ENCODE measurements around the gene FBXO10.
"Not testable (repeated sequence)": the region's sequence is repeated elsewhere in the genome, so short reads cannot be mapped to it uniquely, and the experiment has no call there.

The FBXO10 gene

GRCh38 chr9:37528652-37529471, 47.3 kb downstream of the FBXO10 start:
- WGBS: 95% methylated on average over 18 of the region's 18 CpGs
- Histone ChIP-seq H3K36me3 (ENCODE audit: insufficient read depth, low read length) (peaks cover 61% of the 10 kb centered on the region), H3K4me3 (ENCODE audit: low read length) (no peak overlapping the region), H3K9me3 (ENCODE audit: insufficient read depth, low read depth, low read length) (no peaks in the 10 kb centered on the region), H3K27me3 (ENCODE audit: insufficient read depth, low read length) (no peaks in the 10 kb centered on the region), H3K9ac (ENCODE audit: low read depth, low read length) (no peak overlapping the region), H3K27ac (ENCODE audit: low read depth, low read length) (no peak overlapping the region), H3K4me1 (ENCODE audit: insufficient read depth, low read length) (no peaks in the 10 kb centered on the region)

DNA sequence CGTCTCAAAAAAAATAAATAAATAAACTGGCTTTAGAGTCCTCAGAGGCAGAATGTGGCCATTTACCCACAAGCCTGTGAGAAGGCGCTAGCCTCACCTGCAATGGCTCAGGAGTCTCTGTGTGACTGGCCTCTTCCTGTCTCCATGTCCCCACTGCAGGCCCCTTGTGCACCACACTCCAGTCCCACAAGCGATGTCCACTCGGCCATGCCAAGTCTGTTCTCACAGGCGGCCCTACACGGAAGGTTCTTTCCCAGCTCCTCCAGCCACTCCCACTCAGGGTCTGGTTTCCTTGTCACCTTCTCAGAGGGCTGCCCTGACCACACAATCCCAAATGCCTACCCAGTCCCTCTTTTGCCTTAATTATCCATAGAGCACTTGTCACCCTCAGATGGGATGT, 52.3 kb downstream of the FBXO10 start:
- peaks cover 70% of the 10 kb centered on the region for H3K36me3 ChIP-seq (ENCODE audit: insufficient read depth, low read length)
- no peak overlapping the region for H3K4me3 ChIP-seq (ENCODE audit: low read length)
- no peak overlapping the region for H3K9ac ChIP-seq (ENCODE audit: low read depth, low read length)
- no peak overlapping the region for H3K27ac ChIP-seq (ENCODE audit: low read depth, low read length)
- no peaks in the 10 kb centered on the region for H3K4me1 ChIP-seq (ENCODE audit: insufficient read depth, low read length)
- WGBS: 93% methylated on average over 6 of the region's 6 CpGs
- H3K27me3 ChIP-seq (ENCODE audit: insufficient read depth, low read length): no peaks in the 10 kb centered on the region
- no peaks in the 10 kb centered on the region for H3K9me3 ChIP-seq (ENCODE audit: insufficient read depth, low read depth, low read length)

GRCh38 chr9:37522971-37523370, 53.2 kb downstream of the FBXO10 start:
- no peaks in the 10 kb centered on the region for H3K9me3 ChIP-seq (ENCODE audit: insufficient read depth, low read depth, low read length)
- WGBS: 93% methylated on average over 2 of the region's 2 CpGs
- H3K4me1 ChIP-seq (ENCODE audit: insufficient read depth, low read length): no peaks in the 10 kb centered on the region
- H3K27ac ChIP-seq (ENCODE audit: low read depth, low read length): no peak overlapping the region
- peaks cover 68% of the 10 kb centered on the region for H3K36me3 ChIP-seq (ENCODE audit: insufficient read depth, low read length)
- H3K9ac ChIP-seq (ENCODE audit: low read depth, low read length): no peak overlapping the region
- no peak overlapping the region for H3K4me3 ChIP-seq (ENCODE audit: low read length)
- H3K27me3 ChIP-seq (ENCODE audit: insufficient read depth, low read length): no peaks in the 10 kb centered on the region

DNA sequence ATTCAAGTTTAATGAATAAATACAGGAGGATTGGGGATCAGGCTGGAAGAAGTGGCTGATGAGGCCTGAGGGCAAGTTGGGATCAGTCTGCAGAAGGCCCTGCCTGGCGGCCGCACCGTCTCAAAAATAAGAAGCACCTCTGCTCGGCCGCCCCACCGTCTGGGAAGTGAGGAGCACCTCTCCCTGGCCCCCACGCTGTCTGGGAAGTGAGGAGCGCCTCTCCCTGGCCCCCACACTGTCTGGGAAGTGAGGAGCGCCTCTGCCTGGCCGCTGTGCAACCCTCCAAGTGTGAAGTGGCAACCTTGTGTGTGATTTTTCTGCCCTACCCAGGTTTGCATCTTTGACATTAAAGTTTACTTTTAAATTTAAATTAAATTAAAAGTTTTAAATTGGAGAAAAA, 55.1 kb downstream of the FBXO10 start:
- Histone ChIP-seq H3K9ac (ENCODE audit: low read depth, low read length) (no peak overlapping the region), H3K36me3 (ENCODE audit: insufficient read depth, low read length) (peaks cover 59% of the 10 kb centered on the region), H3K27ac (ENCODE audit: low read depth, low read length) (no peak overlapping the region), H3K27me3 (ENCODE audit: insufficient read depth, low read length) (no peaks in the 10 kb centered on the region), H3K4me3 (ENCODE audit: low read length) (no peak overlapping the region), H3K4me1 (ENCODE audit: insufficient read depth, low read length) (no peaks in the 10 kb centered on the region), H3K9me3 (ENCODE audit: insufficient read depth, low read depth, low read length) (no peaks in the 10 kb centered on the region)
- 94% methylated on average over 10 of the region's 10 CpGs for WGBS

- Histone ChIP-seq H3K9ac (ENCODE audit: low read depth, low read length) (no peak overlapping the region), H3K9me3 (ENCODE audit: insufficient read depth, low read depth, low read length) (no peaks in the 10 kb centered on the region), H3K27ac (ENCODE audit: low read depth, low read length) (no peak overlapping the region), H3K27me3 (ENCODE audit: insufficient read depth, low read length) (no peaks in the 10 kb centered on the region), H3K36me3 (ENCODE audit: insufficient read depth, low read length) (peaks cover 54% of the 10 kb centered on the region), H3K4me1 (ENCODE audit: insufficient read depth, low read length) (no peaks in the 10 kb centered on the region), H3K4me3 (ENCODE audit: low read length) (no peak overlapping the region)
- WGBS: 92% methylated on average over 3 of the region's 3 CpGs
Measured at GRCh38 chr9:37520641-37521040, 55.5 kb downstream of the FBXO10 start.

- Histone ChIP-seq H3K4me1 (ENCODE audit: insufficient read depth, low read length) (no peaks in the 10 kb centered on the region), H3K36me3 (ENCODE audit: insufficient read depth, low read length) (peaks cover 38% of the 10 kb centered on the region), H3K27me3 (ENCODE audit: insufficient read depth, low read length) (no peaks in the 10 kb centered on the region), H3K27ac (ENCODE audit: low read depth, low read length) (no peak overlapping the region), H3K9me3 (ENCODE audit: insufficient read depth, low read depth, low read length) (no peaks in the 10 kb centered on the region), H3K9ac (ENCODE audit: low read depth, low read length) (no peak overlapping the region), H3K4me3 (ENCODE audit: low read length) (no peak overlapping the region)
- WGBS: 95% methylated on average over 13 of the region's 13 CpGs
Measured at GRCh38 chr9:37517923-37518322, 58.3 kb downstream of the FBXO10 start.

- 92% methylated on average over 14 of the region's 14 CpGs for WGBS
- H3K9ac ChIP-seq (ENCODE audit: low read depth, low read length): no peak overlapping the region
Measured at GRCh38 chr9:37515620-37516258, 60.4 kb downstream of the FBXO10 start.

GRCh38 chr9:37514999-37515398, 61.2 kb downstream of the FBXO10 start:
- WGBS: 94% methylated on average over 7 of the region's 7 CpGs
- Histone ChIP-seq H3K4me1 (ENCODE audit: insufficient read depth, low read length) (no peaks in the 10 kb centered on the region), H3K9ac (ENCODE audit: low read depth, low read length) (no peak overlapping the region), H3K36me3 (ENCODE audit: insufficient read depth, low read length) (peaks cover 18% of the 10 kb centered on the region), H3K9me3 (ENCODE audit: insufficient read depth, low read depth, low read length) (no peaks in the 10 kb centered on the region), H3K4me3 (ENCODE audit: low read length) (no peak overlapping the region), H3K27ac (ENCODE audit: low read depth, low read length) (no peak overlapping the region), H3K27me3 (ENCODE audit: insufficient read depth, low read length) (no peaks in the 10 kb centered on the region)

More at GRCh38 chr9:37515620-37516258, 60.4 kb downstream of the FBXO10 start:
- Histone ChIP-seq H3K9me3 (ENCODE audit: insufficient read depth, low read depth, low read length) (no peaks in the 10 kb centered on the region), H3K36me3 (ENCODE audit: insufficient read depth, low read length) (peaks cover 22% of the 10 kb centered on the region), H3K27ac (ENCODE audit: low read depth, low read length) (no peak overlapping the region), H3K4me1 (ENCODE audit: insufficient read depth, low read length) (no peaks in the 10 kb centered on the region), H3K4me3 (ENCODE audit: low read length) (no peak overlapping the region), H3K27me3 (ENCODE audit: insufficient read depth, low read length) (no peaks in the 10 kb centered on the region)

DNA sequence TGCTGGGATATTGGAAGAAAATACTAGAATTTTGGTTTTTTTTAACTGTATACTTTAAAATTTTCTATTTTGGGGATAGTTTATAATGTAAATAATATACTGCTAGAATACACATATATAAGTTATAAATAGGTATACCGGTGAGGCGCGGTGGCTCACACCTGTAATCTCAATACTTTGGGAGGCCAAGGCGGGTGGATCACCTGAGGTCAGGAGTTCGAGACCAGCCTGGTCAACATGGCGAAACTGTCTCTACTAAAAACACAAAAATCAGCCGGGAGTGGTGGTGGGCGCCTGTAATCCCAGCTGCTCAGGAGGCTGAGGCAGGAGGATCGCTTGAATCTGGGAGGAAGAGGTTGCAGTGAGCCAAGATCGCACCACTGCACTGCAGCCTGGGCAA, 61.8 kb downstream of the FBXO10 start:
- H3K4me3 ChIP-seq (ENCODE audit: low read length); H3K9me3 ChIP-seq (ENCODE audit: insufficient read depth, low read depth, low read length); H3K4me1 ChIP-seq (ENCODE audit: insufficient read depth, low read length); H3K9ac ChIP-seq (ENCODE audit: low read depth, low read length); H3K27me3 ChIP-seq (ENCODE audit: insufficient read depth, low read length); H3K27ac ChIP-seq (ENCODE audit: low read depth, low read length): not testable (repeated sequence)
- peaks cover 14% of the 10 kb centered on the region for H3K36me3 ChIP-seq (ENCODE audit: insufficient read depth, low read length)
- 94% methylated on average over 10 of the region's 10 CpGs for whole genome bisulfite sequencing

DNA sequence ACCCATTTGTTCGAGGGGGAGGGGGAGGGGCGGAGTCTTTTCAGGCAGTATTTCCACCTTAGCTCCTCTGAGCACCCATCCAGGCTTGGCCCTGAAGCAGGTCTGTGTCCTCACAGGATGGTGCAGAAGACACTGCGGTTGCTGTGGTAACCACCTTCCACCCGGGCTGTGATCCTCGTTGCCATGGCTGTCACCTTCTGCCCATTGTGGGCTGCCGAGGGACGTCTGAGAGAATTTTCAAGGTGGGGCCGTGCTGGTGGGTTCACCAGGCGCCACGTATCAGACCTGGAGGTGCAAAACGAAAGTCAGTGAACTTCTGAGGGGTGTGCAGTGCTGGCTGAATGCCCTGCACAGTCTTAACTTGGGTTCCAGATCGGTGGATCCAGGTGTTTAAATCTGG, 63.7 kb downstream of the FBXO10 start:
- Histone ChIP-seq H3K9me3 (ENCODE audit: insufficient read depth, low read depth, low read length) (no peaks in the 10 kb centered on the region), H3K9ac (ENCODE audit: low read depth, low read length) (no peak overlapping the region), H3K27me3 (ENCODE audit: insufficient read depth, low read length) (no peaks in the 10 kb centered on the region), H3K36me3 (ENCODE audit: insufficient read depth, low read length) (peaks cover 17% of the 10 kb centered on the region), H3K4me3 (ENCODE audit: low read length) (no peak overlapping the region), H3K27ac (ENCODE audit: low read depth, low read length) (no peak overlapping the region), H3K4me1 (ENCODE audit: insufficient read depth, low read length) (no peaks in the 10 kb centered on the region)
- WGBS: 85% methylated on average over 12 of the region's 12 CpGs

DNA sequence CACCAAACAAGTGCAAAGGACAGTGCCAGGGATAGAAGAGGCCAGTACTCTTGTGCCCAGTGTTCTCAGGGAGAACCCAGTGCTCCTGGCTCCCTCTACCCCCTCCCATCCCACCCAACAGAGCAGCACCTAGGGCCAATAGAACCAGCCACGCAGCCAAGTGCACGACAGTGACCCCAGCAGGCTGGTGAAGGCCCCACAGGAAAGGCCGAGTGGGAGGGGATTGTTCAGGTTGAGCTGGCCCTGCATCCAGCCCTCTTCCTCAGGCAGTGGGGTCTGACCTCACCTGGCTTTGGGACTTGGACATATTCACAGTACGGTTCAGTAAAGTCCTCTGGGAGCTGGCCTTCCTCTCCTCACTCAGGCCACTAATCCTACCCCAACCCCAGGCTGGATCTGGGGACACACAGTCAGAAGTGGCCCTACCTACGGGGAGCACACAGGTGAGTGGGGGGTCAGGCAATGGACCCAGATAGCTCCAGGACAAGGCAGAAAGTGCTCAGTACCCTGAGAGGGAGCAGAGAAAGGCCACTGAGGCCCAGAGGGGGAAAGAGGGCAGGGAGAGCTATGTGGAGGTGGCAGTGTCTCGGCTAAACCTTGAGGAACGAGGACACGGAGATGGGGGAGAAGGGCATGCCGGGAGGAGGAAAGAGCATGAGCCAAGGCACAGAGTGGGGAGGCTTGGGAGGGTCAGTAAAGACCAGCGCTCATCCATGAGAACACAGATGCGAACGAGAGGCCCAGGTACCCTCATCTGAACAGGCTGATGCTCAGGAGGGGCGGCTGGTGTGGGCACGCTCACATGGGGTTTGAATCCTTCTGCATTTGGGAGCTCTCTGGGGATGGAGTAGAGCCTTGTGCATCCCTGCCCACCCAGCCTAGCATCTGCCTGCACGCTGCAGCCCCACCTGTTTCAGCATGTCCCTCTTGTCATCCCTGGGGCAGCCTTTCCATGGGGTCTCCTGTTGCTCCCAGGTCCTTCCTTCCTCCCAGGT, 64.9 kb downstream of the FBXO10 start:
- Histone ChIP-seq H3K9ac (ENCODE audit: low read depth, low read length) (no peak overlapping the region), H3K4me3 (ENCODE audit: low read length) (no peak overlapping the region), H3K27me3 (ENCODE audit: insufficient read depth, low read length) (no peaks in the 10 kb centered on the region), H3K27ac (ENCODE audit: low read depth, low read length) (no peak overlapping the region), H3K36me3 (ENCODE audit: insufficient read depth, low read length) (peaks cover 28% of the 10 kb centered on the region), H3K9me3 (ENCODE audit: insufficient read depth, low read depth, low read length) (no peaks in the 10 kb centered on the region), H3K4me1 (ENCODE audit: insufficient read depth, low read length) (no peaks in the 10 kb centered on the region)
- WGBS: 79% methylated on average over 15 of the region's 15 CpGs
